Activated B cell treated with CpG ODN at 0.5 μM for 24 hours (primary cell): ENCODE results near the gene THSD4. TPM values are rescaled to one million over a fixed set of nuclear protein-coding genes. Genes with fewer than 3 reads are reported as not detected.

Experiments used
- ATAC-seq: fragments of 200-7000 bp; cut with Tn5 transposase; one replicate; pipeline ENCODE4 v1.10.0; 2021; ENCODE audit warnings: low read depth, mild to moderate bottlenecking, moderate library complexity
- CTCF ChIA-PET: fragments of 350-600 bp; sonication (Branson Sonifier 250); formaldehyde crosslinking; loops from one replicate; lab custom pipeline; 2021; ENCODE audit warnings: antibody characterized with exemption; lab: Charles Lee
- POLR2A ChIA-PET: fragments of 350-600 bp; sonication (Branson Sonifier 250); formaldehyde crosslinking; loops from one replicate; lab custom pipeline; 2021; ENCODE audit warnings: antibody characterized with exemption; lab: Charles Lee
- DNase-seq: peaks from one replicate; pipeline ENCODE4 v3.0.0; 2022
- H3K27ac Mint-ChIP-seq: one replicate; pipeline ENCODE4 v1.8.0; 2020; ENCODE audit warnings: mixed read lengths
- H3K27me3 Mint-ChIP-seq: one replicate; pipeline ENCODE4 v1.8.0; 2021; ENCODE audit warnings: mixed read lengths
- H3K36me3 Mint-ChIP-seq: one replicate; pipeline ENCODE4 v1.8.0; 2021; ENCODE audit warnings: low read depth, mixed read lengths
- H3K4me1 Mint-ChIP-seq: one replicate; pipeline ENCODE4 v1.8.0; 2021; ENCODE audit warnings: mixed read lengths
- H3K4me3 Mint-ChIP-seq: one replicate; pipeline ENCODE4 v1.8.0; 2020; ENCODE audit warnings: mild to moderate bottlenecking, mixed read lengths
- H3K9me3 Mint-ChIP-seq: one replicate; pipeline ENCODE4 v1.8.0; 2020; ENCODE audit warnings: mixed read lengths
- CTCF ChIP-seq: fragments of 200-600 bp; IDR thresholded peaks from one replicate; pipeline ENCODE4 v1.8.0; 2022; ENCODE audit warnings: antibody characterized with exemption, mild to moderate bottlenecking
- intact Hi-C: fragments of 100-400 bp; cut with micrococcal nuclease; formaldehyde crosslinking; loops from one replicate; pipeline ENCODE4 v1.15.1; 2024
- total RNA-seq: library from RNA; stranded (reverse); gene quantifications from 2 replicates; pipeline ENCODE4 v1.2.3, GENCODE V29; 2022

Gene THSD4
- total RNA-seq, 1 donor from 2014 or later, result not detected

GRCh38 chr15:71385026-71385425 is 269.8 kb downstream of the THSD4 start:
- no peak for TF ChIP-seq CTCF

GRCh38 chr15:71385457-71385856 is 270.2 kb downstream of the THSD4 start:
- no peak overlapping the region for H3K27ac Mint-ChIP-seq

More at GRCh38 chr15:71385026-71385425, 269.8 kb downstream of the THSD4 start:
- intact Hi-C loops, result no loop called here
- no peak overlapping the region for H3K27ac Mint-ChIP-seq
- H3K4me3 Mint-ChIP-seq, result no peak overlapping the region
- no peak for DNase-seq
- CTCF ChIA-PET, result no interaction called here
- peaks cover 17% of the 10 kb centered on the region for H3K27me3 Mint-ChIP-seq
- POLR2A ChIA-PET, result no interaction called here
- H3K36me3 Mint-ChIP-seq, result no peaks in the 10 kb centered on the region
- H3K9me3 Mint-ChIP-seq, result peaks cover 7% of the 10 kb centered on the region
- ATAC-seq, result no peak
- H3K4me1 Mint-ChIP-seq, result no peaks in the 10 kb centered on the region

GRCh38 chr15:71386005-71386404 is 270.7 kb downstream of the THSD4 start:
- intact Hi-C loops, result no loop called here
- Mint-ChIP-seq H3K4me1 (no peaks in the 10 kb centered on the region), H3K27ac (no peak overlapping the region), H3K36me3 (no peaks in the 10 kb centered on the region), H3K9me3 (peaks cover 7% of the 10 kb centered on the region), H3K27me3 (peaks cover 17% of the 10 kb centered on the region), H3K4me3 (no peak overlapping the region)
- ChIA-PET POLR2A (no interaction called here), CTCF (no interaction called here)
- no peak for TF ChIP-seq CTCF
- no peak for ATAC-seq
- DNase-seq, result no peak

More at GRCh38 chr15:71385457-71385856, 270.2 kb downstream of the THSD4 start:
- DNase-seq (no peak), ATAC-seq (no peak)
- no peaks in the 10 kb centered on the region for H3K4me1 Mint-ChIP-seq
- H3K4me3 Mint-ChIP-seq, result no peak overlapping the region
- H3K27me3 Mint-ChIP-seq, result peaks cover 17% of the 10 kb centered on the region
- no peaks in the 10 kb centered on the region for H3K36me3 Mint-ChIP-seq
- intact Hi-C loops, result no loop called here
- no peak for TF ChIP-seq CTCF
- H3K9me3 Mint-ChIP-seq, result peaks cover 7% of the 10 kb centered on the region
- POLR2A ChIA-PET, result no interaction called here
- CTCF ChIA-PET, result no interaction called here

- intact Hi-C loops, result no loop called here
- CTCF ChIA-PET, result no interaction called here
- Mint-ChIP-seq H3K27me3 (peaks cover 17% of the 10 kb centered on the region), H3K27ac (no peak overlapping the region), H3K9me3 (peaks cover 7% of the 10 kb centered on the region), H3K4me1 (no peaks in the 10 kb centered on the region), H3K36me3 (no peaks in the 10 kb centered on the region), H3K4me3 (no peak overlapping the region)
- no peak for ATAC-seq
- no peak for DNase-seq
- POLR2A ChIA-PET, result no interaction called here
- no peak for TF ChIP-seq CTCF
These were observed 271.4 kb downstream of the THSD4 start for GRCh38 chr15:71386448-71387236.

- intact Hi-C loops, result no loop called here
These were observed 272.5 kb downstream of the THSD4 start for GRCh38 chr15:71387810-71388209.

More at GRCh38 chr15:71387810-71388209, 272.5 kb downstream of the THSD4 start:
- no peak overlapping the region for H3K27ac Mint-ChIP-seq
- no peaks in the 10 kb centered on the region for H3K36me3 Mint-ChIP-seq
- ChIA-PET POLR2A (interaction anchor here (0.6 kb wide), 1 partner anchor 10 kb away, joined by 6 read pairs; no protein-coding TSS in a partner anchor), CTCF (no interaction called here)
- H3K4me1 Mint-ChIP-seq, result no peaks in the 10 kb centered on the region
- H3K9me3 Mint-ChIP-seq, result peaks cover 7% of the 10 kb centered on the region
- ATAC-seq, result no peak
- H3K4me3 Mint-ChIP-seq, result no peak overlapping the region
- H3K27me3 Mint-ChIP-seq, result peaks cover 17% of the 10 kb centered on the region
- no peak for DNase-seq
- TF ChIP-seq CTCF, result no peak
